Measurements from ENCODE around the gene NPHP4. TPM values are rescaled to one million over a fixed set of nuclear protein-coding genes. Genes with fewer than 3 reads are reported as not detected.

NPHP4 gene
- total RNA-seq, result 9.4 and 12.7 TPM in 2 replicates
- polyA plus RNA-seq, result 6.4 and 7.3 TPM in 2 replicates

DNA sequence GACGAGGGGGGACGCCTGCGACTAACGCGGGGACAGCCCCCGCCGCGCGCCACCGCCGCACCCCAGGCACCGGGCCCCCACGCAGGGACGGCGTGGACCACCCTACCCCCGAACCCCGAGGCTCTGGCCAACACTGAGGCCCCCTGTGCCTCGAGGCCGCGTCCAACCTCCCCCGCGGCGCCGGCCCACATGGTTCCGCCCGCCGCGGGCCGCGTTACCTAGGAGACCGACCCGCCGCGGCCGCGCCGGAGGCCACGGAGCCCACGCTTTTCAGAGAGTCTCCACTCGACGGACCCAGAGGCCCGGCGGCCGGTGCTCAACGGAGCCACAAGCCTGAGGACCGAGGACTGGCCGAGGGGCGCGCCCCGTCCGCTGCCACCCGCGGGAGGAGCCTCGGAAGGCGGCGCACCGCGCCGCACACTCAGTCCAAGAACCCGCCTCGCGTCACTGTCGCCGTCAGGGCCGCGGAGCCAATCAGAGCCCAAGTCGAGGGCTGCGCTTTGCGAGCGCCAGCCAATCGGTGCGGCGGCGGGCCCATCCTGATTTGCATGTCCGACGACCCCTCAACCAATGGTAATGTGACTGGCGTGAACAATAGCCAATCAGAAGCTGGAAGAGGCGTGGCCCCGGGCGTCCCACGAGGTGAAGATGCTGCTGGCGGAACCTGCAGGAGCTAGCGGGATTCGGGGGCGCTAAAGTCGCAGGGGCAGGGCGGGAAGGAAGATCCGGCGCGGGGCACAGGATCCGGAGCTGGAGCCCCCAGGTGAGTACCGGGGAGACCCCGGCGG, at the start of gene NPHP4:
NPHP4 (minus strand) TSS at position 400 of the 788 bp plus-strand sequence. CDS start 6,136 bp downstream, outside the sequence.
- Histone ChIP-seq H3K27me3 (peaks cover 11% of the 10 kb centered on the region), H3K36me3 (no peaks in the 10 kb centered on the region), H3K4me3 (peak within 1 kb of the TSS; percentile 72), H3K9me3 (ENCODE audit: low read depth) (no peaks in the 10 kb centered on the region), H3K4me1 (ENCODE audit: low read depth) (peaks cover 7% of the 10 kb centered on the region), H3K27ac (peak within 1 kb of the TSS; percentile 78)
- DNase-seq (ENCODE audit: low read depth in 1 of 2, low spot score in 1 of 2), result peak; percentile 99 to 100
- TF ChIP-seq, protein P1, sequence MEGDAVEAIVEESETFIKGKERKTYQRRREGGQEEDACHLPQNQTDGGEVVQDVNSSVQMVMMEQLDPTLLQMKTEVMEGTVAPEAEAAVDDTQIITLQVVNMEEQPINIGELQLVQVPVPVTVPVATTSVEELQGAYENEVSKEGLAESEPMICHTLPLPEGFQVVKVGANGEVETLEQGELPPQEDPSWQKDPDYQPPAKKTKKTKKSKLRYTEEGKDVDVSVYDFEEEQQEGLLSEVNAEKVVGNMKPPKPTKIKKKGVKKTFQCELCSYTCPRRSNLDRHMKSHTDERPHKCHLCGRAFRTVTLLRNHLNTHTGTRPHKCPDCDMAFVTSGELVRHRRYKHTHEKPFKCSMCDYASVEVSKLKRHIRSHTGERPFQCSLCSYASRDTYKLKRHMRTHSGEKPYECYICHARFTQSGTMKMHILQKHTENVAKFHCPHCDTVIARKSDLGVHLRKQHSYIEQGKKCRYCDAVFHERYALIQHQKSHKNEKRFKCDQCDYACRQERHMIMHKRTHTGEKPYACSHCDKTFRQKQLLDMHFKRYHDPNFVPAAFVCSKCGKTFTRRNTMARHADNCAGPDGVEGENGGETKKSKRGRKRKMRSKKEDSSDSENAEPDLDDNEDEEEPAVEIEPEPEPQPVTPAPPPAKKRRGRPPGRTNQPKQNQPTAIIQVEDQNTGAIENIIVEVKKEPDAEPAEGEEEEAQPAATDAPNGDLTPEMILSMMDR (IDR thresholded peaks at IDR 0.05; ENCODE audit: low read depth, low read length), result peak; percentile 5

DNA sequence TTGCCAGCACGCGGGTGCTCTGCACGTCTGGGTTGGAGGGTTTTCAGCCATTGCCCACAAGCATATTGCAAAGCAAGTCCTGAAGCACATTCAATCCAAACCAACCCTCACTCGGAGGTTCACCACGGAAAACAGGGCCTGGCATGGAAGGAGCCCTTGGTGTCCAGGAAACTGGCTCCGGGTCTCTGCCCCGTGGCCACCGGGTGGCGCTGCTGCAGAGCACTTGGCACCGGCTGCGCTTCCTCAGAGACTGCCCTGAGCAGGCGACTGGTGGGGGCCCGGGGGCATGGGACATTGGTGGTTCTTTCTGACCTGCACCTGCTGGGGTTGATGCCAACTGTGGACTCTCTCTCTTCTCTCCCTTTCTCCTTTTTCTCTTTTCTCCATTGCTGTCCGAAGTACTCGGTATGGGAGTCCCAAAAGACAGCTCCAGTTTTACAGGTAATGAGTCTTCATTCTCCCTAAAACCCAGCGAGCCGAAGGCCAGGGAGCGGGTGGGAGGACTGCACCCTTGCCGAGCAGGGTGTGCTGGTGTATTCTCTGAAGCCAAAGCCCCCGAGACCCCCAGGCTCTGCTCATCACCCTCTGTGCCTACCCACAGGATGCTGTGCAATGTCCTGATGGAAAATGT, 49.3 kb upstream of the NPHP4 start:
- Histone ChIP-seq H3K27ac (no peak overlapping the region), H3K4me1 (ENCODE audit: low read depth) (no peaks in the 10 kb centered on the region), H3K36me3 (no peaks in the 10 kb centered on the region), H3K27me3 (peaks cover 4% of the 10 kb centered on the region), H3K4me3 (no peak overlapping the region), H3K9me3 (ENCODE audit: low read depth) (no peaks in the 10 kb centered on the region)
- TF ChIP-seq, protein P1 (IDR thresholded peaks at IDR 0.05; ENCODE audit: low read depth, low read length), result peak; percentile 66
- peak; percentile 20 to 58 for DNase-seq (ENCODE audit: low read depth in 1 of 2, low spot score in 1 of 2)

DNA sequence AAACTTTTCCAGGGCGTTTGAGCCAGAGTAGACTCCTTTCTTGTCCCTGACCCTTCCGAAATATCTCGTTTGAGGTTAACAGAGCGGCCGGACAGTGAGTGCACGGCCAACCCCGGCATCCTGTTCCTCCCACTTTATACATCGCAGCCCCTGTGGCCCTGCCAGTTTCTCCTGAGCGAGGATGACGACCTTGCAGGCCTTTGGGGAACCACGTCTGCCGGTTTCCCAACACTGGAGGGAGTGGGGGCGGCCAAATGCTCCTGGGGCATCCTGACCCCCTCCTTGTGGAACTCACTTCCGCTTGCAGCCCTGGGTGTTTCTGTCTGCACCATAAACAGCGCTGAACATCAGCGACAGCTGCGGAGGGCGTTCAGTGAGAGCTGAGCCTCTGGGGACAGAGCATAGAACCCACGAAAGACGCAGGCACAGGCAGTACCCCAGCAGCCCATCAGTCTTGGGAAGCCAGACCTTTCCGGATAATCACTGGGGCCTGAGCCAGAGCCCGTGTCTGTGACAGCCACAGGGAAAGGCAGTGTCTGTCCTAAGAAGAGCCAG, 48.7 kb upstream of the NPHP4 start:
- DNase-seq (ENCODE audit: low read depth in 1 of 2, low spot score in 1 of 2), result no peak
- Histone ChIP-seq H3K27ac (no peak overlapping the region), H3K9me3 (ENCODE audit: low read depth) (no peaks in the 10 kb centered on the region), H3K4me1 (ENCODE audit: low read depth) (no peaks in the 10 kb centered on the region), H3K36me3 (no peaks in the 10 kb centered on the region), H3K4me3 (no peak overlapping the region), H3K27me3 (no peaks in the 10 kb centered on the region)
- TF ChIP-seq, protein P1 (IDR thresholded peaks at IDR 0.05; ENCODE audit: low read depth, low read length), result no peak

DNA sequence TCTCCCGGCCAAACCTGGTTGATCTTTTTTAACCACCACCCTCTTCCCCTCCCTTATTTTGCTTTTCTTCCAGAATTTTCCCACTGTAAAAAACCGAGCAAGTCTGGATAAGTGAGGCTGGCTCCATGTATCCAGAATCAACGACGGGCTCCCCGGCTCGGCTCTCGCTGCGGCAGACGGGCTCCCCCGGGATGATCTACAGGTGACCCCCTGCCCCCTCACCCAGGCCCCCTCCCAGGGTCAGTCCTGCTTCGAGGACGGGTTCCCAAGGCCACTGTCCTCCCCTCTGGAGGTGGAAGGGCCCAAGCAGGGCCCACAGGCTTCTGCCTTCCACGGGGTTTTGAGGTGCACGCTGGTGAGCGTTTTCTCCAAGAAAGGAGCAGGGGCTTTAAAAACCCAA, 48.2 kb upstream of the NPHP4 start:
- H3K4me3 ChIP-seq, result no peak overlapping the region
- DNase-seq (ENCODE audit: low read depth in 1 of 2, low spot score in 1 of 2), result no peak
- no peaks in the 10 kb centered on the region for H3K36me3 ChIP-seq
- no peaks in the 10 kb centered on the region for H3K9me3 ChIP-seq (ENCODE audit: low read depth)
- TF ChIP-seq, protein P1 (IDR thresholded peaks at IDR 0.05; ENCODE audit: low read depth, low read length), result no peak
- H3K4me1 ChIP-seq (ENCODE audit: low read depth), result no peaks in the 10 kb centered on the region
- H3K27me3 ChIP-seq, result no peaks in the 10 kb centered on the region
- no peak overlapping the region for H3K27ac ChIP-seq

DNA sequence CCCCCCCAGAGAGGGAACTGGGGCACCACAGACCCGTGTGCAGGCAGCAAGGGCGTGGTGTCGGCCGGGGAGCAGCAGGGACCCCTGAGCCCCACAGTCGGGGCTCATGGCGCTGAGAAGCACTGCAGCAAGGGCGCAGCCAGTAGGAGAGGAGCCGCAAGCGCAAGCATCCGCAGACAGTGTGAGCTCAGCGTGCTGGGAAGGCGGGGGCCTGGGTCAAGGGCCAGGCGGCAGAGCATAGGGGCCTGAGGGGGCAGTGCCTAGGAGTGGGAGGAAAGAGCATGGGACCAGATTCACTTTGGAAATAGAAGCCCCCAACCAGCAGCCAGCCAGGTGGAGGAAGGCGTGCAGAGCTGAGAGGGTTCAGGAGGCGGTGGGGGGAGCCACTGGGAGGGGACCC, 46.8 kb upstream of the NPHP4 start:
- H3K4me3 ChIP-seq, result no peak overlapping the region
- H3K27ac ChIP-seq, result no peak overlapping the region
- H3K36me3 ChIP-seq, result no peaks in the 10 kb centered on the region
- H3K4me1 ChIP-seq (ENCODE audit: low read depth), result no peaks in the 10 kb centered on the region
- TF ChIP-seq, protein P1 (IDR thresholded peaks at IDR 0.05; ENCODE audit: low read depth, low read length), result no peak
- H3K9me3 ChIP-seq (ENCODE audit: low read depth), result no peaks in the 10 kb centered on the region
- H3K27me3 ChIP-seq, result no peaks in the 10 kb centered on the region
- no peak for DNase-seq (ENCODE audit: low read depth in 1 of 2, low spot score in 1 of 2)

All from cardiac muscle cell (in vitro differentiated cells and primary cell).